SK-MEL-5 (cell line): ENCODE results near the gene DIPK1C. TPM values are rescaled to one million over a fixed set of nuclear protein-coding genes. Genes with fewer than 3 reads are reported as not detected.

ENCODE experiments used
- DNase-seq: peaks from one replicate; pipeline ENCODE4 v3.0.0-alpha.2; 2016; ENCODE audit warnings: low read depth, low spot score
- in situ Hi-C: cut with HindIII; loops from 2 replicates; pipeline ENCODE4 v1.10.0; 2016; ENCODE audit warnings: low sequenced_read_pairs, high pct_unique_total_duplicates, low pct_unique_long_range_greater_than_20kb
- total RNA-seq: library from RNA; depleted of rRNA; stranded (reverse); fragments of >200 nt; shearing (Covaris generic); gene quantifications from 2 replicates; pipeline ENCODE4 v1.2.3, GENCODE V29; 2014; rRNA removed

DIPK1C gene
- total RNA-seq, 1 experiment from 2014 or later: 17.3 TPM

DNA sequence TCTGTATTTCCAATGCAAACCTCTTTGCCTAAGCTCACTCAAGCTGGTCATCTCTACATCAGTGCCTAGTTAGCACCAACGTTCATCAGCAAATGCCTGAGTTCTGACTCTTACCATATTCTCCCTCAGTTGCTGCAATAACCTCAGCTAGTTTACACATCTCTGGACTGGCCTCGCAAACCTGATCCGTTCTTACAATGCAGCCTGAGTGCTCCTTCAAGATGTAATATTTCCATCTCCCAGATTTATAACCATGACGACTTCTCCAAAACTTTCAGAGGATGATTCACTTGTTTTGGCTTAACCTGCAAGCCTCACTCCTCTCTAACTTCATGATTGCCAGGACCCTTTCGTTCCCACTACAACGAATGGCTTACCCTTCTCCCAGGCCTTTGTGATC, 69.7 kb downstream of the DIPK1C start:
- no peak for DNase-seq
- in situ Hi-C loops: no loop called here

Other genes with a start within 250 kb of the DIPK1C start
- 38.8 and 46.9 TPM in 2 replicates for gene CYB5A, start 165.3 kb downstream of the DIPK1C start, total RNA-seq
- not detected in 2 replicates for gene C18orf63, start 141.5 kb downstream of the DIPK1C start, total RNA-seq
- gene CNDP2, start 39.1 kb upstream of the DIPK1C start, total RNA-seq: 23.0 and 35.7 TPM in 2 replicates
- 0.08 and 0.51 TPM in 2 replicates for gene CNDP1, start 77.2 kb upstream of the DIPK1C start, total RNA-seq
- 9.1 and 10.5 TPM in 2 replicates for gene ZNF407, start 140.6 kb upstream of the DIPK1C start, total RNA-seq